Superior temporal gyrus (tissue), 1 donor: ENCODE data around the gene SPECC1.
A peak's percentile ranks its signal among the peaks of the same experiment; 100 is the strongest.
"Not testable (repeated sequence)": the region's sequence is repeated elsewhere in the genome, so short reads cannot be mapped to it uniquely, and the experiment has no call there.

Experiments used
- DNase-seq: peaks from one replicate; pipeline ENCODE4 v3.0.0-alpha.2; 2016; ENCODE audit errors: extremely low spot score

Gene SPECC1

DNA sequence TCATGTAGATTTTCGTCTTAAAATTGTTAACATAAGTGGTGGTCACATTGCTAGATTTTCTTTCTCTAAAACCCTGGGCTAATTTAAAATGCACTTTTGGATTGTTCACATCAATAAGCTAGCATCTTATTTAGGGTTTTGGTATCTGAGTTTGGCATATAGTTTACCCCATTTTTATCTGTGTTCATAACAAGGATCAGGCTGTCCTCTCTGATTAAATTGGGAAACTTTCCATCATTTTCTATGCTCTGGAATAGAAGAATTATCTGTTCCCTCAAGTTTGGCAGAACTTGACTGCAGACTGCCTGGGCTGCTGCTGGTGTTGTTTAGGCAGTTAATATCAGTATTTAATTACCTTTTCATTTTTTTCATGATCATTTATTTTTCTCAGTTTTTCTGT lies 1.8 kb downstream of the SPECC1 start:
- peak; percentile 67 for DNase-seq

DNA sequence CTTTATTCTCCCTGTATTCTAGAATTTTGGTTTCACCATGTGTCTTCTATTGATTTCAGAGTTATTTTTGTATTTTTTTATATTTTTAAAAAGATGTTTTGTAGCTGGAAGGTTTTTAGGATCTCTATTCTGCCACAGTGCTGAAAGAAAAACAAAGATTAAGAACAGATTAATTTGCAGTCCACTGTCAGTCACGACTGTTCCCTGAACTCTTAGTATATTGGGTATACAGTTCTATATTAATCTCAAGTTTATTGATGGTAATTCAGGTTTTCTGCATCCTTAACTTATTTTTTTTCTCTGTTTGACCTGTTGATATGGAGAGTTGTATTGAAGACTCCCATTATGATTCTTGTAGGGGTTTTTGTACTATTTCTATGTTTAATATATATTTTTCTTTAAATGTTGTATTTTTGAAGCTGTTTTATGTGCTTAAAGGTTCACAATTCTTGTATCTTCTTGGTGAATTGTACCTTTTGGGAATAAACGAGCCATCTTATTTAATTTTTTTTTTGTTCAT lies 2.9 kb downstream of the SPECC1 start:
- peak; percentile 14 for DNase-seq

DNA sequence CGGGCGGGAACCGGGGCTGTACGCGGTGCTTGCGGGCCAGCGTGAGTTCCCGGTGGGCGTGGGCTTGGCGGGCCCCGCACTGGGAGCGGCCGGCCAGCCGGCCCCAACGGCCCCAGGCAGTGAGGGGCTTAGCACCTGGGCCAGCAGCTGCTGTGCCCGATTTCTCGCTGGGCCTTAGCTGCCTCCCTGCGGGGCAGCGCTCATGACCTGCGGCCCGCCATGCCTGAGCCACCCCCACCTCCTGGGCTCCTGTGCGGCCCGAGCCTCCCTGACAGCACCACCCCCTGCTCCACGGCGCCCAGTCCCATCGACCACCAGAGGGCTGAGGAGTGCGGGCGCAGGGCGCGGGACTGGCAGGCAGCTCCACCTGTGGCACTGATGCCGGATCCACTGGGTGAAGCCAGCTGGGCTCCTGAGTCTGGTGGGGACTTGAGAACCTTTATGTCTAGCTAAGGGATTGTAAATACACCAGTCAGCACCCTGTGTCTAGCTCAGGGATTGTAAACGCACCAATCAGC lies 7.4 kb downstream of the SPECC1 start:
- DNase-seq, result not testable (repeated sequence)

DNA sequence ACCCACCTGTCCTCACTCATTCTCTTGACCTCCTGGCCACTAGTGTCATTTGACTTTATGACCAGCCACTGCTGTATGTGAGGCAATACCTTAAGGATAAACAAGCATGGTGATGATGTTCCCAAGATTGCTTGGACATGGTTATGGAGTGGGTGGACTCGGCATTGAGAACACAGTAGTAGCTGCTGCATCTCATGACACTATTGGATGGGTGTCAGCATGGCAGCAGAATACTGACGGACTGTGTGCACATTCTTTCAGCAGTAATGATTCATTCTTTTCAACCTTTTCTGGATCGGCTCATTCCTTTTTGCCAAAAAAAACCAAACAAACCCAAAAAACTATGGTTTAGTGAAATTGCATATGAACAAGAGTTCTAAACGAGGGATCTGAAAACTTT lies 13.5 kb downstream of the SPECC1 start:
- DNase-seq, result peak; percentile 57

DNA sequence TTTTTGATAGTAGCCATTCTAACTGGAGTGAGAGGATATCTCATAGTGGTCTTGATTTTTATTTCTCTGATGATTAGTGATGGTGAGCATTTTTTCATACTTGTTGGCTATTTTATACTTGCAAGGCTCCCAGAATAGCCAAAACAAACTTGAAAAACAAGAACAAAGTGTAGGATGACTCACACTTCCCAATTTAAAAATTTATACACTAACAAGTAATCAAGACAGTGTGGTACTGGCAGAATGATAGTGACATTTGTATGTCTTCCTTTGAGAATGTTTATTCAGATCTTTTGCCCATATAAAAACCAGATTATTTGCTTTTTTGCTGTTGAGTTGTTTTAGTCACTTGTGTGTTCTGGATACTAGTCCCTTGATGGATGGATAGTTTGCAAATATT lies 17.8 kb downstream of the SPECC1 start:
- DNase-seq, result no peak

DNA sequence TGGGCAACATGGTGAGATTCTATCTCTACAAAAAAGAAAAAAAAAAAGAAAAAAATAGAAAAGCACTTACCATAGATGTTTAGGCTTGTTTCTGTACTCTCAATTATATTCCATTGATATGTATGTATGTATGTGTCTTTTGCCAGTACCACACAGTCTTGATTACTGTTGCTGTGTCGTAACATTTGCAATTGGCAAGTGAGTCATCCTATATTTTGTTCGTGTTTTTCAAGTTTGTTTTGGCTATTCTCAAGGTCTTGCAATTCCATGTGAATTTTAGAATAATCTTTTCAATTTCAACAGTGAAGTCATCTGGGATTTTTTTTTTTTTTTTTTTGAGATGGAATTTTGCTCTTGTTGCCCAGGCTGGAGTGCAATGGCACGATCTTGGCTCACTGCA lies 19.3 kb downstream of the SPECC1 start:
- no peak for DNase-seq

DNA sequence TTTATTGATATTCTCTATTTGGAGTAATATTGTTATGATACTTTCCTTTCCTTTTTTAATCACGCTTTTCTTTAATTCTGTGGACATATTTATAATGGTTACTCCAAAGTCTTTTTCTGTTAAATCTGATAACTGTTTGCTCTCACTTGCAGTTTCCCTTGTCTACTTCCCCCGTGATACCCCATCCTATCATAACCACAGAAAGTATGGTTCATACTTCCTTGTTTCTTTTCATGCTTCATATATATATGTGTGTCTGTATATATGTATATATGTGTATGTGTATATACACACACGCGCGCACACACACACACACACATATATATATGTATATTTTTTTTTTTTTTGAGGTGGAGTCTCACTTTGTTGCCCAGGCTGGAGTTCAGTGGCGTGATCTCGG lies 23.5 kb downstream of the SPECC1 start:
- no peak for DNase-seq

DNA sequence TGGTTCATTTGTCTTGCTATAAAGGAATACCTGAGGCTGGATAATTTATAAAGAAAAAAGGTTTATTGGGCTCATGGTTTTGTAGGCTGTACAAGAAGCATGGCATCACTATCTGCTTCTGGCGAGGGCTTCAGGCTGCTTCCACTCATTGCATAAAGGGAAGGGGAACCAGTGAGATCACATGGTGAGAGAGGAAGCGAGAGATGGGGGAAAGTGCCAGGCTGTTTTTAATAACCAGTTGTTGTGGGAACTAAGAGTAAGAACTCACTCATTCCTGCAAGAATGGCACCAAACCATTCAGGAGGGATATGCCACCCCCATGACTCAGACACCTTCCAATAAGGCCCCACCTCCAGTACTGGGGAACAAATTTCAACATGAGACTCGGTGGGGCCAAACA lies 24.3 kb downstream of the SPECC1 start:
- no peak for DNase-seq

DNA sequence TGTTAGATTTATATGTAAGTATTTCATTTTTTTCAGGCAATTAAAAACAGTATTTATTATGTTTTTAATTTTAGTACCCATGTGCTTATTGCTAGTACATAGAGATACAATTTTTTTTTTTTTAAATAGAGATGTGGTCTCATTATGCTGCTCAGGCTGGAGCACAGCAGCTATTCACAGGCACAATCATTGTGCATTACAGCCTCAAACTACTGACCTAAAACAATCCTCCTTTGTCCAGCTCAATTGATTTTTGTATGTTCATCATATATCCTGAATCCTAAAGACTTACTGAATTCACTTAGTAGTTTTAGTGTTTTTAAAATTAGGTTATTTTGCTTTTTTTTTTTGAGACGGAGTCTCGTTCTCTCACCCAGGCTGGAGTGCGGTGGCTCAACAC lies 26.3 kb downstream of the SPECC1 start:
- DNase-seq, result no peak

DNA sequence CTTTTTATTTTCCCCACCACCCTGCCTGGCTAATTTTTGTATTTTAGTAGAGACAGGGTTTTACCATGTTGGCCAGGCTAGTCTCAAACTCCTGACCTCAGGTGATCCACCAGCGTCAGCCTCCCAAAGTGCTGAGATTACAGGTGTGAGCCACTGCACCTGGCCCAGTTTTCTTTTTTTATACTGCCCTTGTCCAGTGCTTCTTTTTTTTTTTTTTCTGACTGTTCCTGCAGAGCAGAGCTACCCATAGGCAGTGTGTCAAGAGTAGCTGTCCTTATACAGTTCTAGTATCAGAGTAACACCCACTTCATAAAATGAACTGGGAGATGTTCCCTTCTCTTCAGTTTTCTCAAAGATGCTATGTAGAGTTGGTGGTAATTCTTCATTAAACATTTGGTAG lies 28.1 kb downstream of the SPECC1 start:
- DNase-seq, result not testable (repeated sequence)

DNA sequence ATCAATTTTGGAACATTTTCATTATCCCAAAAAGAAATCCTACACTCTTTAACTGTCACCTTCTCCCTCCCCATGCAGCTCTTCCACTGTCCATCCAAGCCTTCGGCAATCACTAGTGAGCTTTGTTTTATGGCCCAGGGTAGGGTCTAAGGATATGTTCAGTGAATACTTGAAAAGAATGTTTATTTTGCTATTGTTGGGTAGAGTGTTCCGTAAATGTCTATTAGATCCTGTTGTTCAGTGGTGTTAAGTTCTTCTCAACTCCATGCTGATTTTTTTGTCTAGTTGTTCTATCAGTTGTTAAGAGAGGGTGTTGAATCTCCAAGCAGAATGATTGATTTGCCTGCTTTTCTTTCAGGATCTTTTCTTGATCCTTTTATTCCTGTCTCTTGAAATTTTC lies 29.9 kb downstream of the SPECC1 start:
- DNase-seq, result no peak

DNA sequence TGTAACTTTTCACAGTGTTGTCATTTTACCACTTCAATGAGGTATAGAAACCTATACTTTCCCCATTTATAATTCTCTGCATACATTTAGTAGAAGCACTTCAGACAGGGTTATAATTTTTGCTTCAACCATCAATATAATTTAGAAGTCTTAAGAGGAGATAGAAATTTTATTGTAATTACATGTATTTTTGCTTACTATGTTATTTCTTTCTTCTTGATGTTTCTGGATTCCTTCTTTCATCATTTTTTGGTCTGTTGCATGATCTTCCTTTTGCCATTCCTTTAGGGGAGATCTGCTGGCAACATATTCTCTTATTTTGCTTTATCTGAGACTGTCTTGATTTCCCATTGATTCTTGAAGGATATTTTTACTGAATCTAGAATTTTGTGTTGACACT lies 31.1 kb downstream of the SPECC1 start:
- DNase-seq, result no peak

DNA sequence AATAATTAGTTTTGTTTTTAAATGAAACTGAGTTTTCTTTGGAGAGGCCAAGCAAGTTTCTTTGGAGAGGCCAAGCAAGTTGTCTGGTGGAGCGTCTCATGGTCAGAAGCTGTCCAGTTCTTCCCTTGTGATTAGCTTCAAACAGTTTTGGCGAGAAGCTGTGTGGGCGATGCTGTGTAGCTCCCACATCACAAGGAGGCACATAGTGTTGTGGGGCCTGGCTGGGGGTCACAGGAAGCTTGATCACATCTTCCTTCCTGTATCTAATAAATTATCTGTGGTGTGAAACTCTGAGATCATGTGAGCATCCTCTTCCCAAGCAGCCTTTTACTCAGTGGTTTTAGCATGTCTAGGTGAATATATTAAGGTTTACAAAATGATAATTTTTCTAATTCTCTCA lies 33.9 kb downstream of the SPECC1 start:
- DNase-seq, result no peak

DNA sequence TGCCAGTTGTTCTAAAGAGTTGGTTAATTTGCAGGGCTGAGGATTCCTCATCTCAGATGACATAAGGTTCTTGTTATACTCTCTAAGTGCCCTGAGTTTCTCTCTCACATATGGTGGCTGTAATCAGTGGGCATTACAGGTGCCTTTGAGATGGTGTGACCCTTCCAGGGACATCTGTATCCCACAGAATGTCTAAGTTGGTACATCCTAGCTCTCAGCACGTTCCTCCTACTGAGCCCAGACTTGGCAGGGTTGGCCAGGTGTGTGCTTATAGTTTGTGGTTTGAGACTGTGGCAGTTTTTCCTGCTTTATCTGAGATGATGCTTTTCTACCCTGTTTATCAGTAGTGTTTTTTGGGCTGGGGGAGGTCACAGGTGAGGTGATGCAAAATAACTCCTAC lies 36.3 kb downstream of the SPECC1 start:
- DNase-seq, result no peak

DNA sequence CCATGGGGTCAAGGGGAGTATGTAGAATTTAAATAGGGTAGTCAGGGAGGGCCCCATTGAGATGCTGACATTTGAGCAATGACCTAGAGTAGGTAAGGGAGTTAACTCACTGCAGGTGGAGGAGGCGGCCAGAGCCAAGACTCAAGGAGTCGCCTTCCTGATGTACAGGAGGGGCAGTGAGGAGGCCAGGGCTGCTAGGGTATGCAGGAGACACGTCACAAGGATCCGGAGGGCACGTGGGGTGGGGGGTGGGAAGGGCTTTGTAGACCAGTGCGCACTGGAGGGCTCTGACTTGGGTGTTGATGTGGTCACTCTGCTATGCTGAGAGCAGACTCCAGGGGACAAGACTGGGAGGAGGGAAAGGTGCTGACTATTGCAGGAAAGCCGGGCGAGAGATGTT lies 37.5 kb downstream of the SPECC1 start:
- DNase-seq, result no peak

DNA sequence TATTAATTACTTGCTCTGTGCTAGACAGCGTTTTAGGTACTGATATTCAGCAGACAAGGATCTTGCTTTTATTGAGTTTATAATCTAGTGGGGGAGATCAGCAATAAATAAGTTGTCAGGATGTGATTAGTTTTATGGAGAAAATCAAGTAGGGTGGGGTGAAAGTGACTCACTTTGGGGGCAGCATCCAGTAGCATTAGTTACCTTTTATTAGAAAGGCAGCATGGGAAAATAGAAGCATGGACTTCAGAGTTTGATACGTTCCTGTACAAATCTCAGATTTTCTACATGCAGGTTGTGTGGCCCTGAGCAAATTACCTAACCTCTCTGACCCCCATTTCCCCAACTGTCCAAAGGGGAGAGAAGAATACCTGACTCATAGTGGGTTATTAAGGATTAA lies 42.5 kb downstream of the SPECC1 start:
- no peak for DNase-seq

DNA sequence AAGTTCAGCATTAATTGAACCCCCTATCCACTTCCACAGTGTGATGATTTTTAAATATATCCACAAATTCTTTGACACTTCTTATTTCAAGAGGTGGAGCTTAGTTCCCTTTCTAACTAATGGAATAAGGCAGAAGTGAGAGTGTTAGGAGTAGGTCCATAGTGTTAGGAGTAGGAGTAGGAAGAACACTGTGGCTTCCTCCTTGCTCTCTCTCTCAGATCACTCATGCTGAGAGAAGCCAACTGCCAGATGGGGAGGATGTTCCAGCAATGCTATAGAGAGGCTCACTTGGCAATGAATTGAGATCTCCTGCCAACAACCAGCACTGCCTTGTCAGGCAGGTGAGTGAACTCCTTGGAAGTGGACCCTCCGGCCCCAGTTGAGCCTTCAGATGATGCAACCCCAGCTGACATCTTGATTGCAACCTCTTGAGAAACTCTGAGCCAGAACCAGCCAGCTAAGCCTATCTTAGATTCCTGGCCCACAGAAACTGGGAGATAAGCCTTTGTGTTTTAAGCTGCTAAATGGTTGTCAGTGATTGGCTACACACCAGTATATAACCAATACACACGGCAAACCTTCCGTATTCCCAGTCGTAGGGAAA lies 44.3 kb downstream of the SPECC1 start:
- DNase-seq, result no peak

DNA sequence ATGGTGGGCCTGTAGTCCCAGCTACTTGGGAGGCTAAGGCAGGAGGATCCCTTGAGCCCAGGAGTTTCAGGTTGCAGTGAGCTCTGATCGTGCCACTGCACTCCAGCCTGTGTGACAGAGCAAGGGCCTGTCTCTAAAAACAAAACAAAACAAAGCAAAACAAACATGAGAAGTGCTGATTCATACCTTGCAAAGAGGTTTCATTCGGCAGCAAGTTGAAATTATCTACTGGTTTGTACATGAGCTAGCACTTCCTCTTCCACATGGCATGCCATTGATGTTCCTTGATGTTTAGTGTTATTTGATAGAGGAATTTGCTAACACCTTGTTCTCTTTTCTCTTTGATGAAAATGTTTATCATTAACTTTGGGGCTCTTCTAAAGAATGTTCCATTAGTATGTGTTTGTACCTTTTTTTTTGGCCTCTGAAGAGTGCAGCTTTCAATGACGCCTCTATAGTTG lies 50.6 kb downstream of the SPECC1 start:
- DNase-seq, result no peak

DNA sequence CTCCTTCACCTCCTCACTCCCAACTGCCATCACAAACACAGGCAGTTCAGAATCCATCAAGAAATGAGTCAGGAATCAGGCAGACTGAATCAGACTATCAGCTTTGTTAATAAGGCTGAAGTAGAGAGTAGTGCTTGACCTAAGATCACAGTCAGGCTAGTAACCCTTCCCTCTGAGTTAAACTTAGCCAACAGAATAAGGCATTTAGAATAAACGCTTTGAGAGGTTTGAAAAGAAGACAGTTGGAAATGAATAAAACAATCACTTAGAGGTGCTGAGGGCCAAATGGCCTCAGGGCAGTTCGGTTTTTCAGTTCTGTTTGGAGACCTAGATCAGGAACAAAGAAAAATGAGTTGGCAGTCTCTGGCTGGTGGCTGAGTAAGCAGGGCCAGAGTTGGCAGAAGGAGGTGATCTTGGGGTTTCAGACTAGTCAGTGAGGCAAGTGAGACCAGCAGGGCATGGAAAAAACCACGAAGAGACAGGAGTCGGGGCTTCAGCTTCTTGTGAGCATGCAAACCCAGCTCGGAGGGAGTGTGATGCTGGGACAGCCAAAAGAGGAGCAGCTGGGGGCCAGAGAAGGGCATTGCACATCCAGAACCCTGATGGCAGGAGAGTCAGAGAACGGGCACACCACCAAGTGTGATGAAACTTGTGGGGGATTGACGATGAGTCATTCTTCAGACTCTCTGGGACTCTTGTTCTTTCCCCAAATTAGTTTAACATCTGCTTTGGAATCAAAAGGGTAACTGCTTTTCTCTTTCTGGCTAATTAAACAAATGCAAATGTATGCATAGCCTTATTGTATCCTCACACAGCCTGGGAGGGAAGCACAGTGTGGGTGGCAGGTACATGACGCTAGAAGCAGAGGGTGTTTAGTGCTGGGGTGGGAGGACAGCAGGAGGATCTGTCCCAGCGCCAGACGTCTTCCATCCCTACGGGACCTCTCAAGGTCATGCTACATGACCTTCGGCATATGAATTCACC lies 54.8 kb downstream of the SPECC1 start:
- peak; percentile 85 for DNase-seq

DNA sequence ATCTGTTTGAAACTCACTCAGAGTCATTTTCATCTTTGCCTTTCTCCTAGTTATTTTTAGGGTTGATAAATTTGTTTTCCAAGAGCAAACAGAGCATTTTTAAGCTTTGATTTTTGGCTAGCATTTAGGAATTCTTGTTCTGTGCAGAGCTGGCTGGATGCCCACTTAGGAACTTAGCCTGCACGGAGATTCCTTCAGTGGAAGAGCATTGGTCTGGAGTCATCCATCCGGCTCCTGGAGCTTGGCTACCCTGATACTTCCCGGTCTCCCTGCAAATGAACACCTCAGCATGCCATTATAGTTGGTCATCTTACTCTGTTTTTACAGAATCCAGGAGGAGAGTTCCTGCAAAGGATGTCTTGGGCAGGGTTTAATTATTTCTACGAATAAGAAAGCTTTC lies 57.1 kb downstream of the SPECC1 start:
- DNase-seq, result peak; percentile 79

DNA sequence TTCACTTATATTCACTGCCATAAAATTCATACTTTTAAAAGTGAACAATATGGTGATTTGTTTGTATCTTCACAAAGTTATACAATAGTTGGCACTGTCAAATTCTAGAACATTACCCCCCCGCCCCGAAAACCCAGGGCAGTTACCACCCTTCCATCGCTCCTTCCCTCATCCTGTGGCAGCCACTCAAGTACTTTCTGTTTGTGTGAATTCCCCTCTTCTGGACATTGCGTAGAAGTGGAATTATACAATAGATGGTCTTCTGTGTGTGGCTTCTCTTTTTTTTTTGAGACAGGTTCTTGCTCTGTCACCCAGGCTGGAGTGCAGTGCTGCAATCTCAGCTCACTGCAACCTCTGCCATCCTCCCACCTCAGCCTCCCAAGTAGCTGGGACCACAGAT lies 58.6 kb downstream of the SPECC1 start:
- no peak for DNase-seq

DNA sequence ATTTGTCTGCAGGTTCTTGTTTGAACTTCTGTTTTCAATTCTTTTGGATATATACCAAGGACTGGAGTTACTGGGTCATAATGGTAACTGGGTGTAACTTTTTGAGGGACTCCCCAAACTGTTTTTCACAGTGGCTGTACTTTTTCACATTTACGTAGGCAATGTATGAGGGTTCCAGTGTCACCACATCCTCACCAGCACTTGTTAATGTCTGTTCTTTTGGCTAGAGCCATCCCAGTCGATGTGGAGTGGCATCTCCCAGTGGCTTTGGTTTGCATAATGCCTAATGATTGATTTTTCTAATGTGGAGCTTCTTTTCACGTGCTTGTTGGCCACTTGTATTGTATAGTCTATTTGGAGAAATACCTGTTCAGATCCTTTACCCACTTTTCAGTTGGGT lies 59.3 kb downstream of the SPECC1 start:
- no peak for DNase-seq
